Mesodermal cell (in vitro differentiated cells): ENCODE results near the gene STAT2. TPM values are rescaled to one million over a fixed set of nuclear protein-coding genes. Genes with fewer than 3 reads are reported as not detected.
"Not testable (repeated sequence)": the region's sequence is repeated elsewhere in the genome, so short reads cannot be mapped to it uniquely, and the experiment has no call there.

Experiments
- H3K27ac ChIP-seq: 2 replicates; pipeline ENCODE4 v1.7.0; 2013; ENCODE audit warnings: mild to moderate bottlenecking, low read depth, low read length, moderate library complexity; ENCODE audit not compliant: severe bottlenecking
- H3K36me3 ChIP-seq: 2 replicates; pipeline ENCODE4 v1.7.1; 2013; ENCODE audit warnings: mild to moderate bottlenecking, low read length, moderate library complexity; ENCODE audit not compliant: control insufficient read depth, insufficient read depth
- H3K4me1 ChIP-seq: one replicate; pipeline ENCODE4 v1.7.1; 2013; ENCODE audit warnings: mild to moderate bottlenecking, low read length; ENCODE audit not compliant: insufficient read depth, control insufficient read depth, poor library complexity, severe bottlenecking
- H3K4me3 ChIP-seq: 2 replicates; pipeline ENCODE4 v1.7.0; 2013; ENCODE audit warnings: low read length, control low read depth, mild to moderate bottlenecking; ENCODE audit not compliant: insufficient read depth, poor library complexity, severe bottlenecking; ENCODE audit errors: extremely low read depth
- H3K9me3 ChIP-seq: 2 replicates; pipeline ENCODE4 v1.7.1; 2013; ENCODE audit warnings: mild to moderate bottlenecking, low read length, moderate library complexity; ENCODE audit not compliant: control insufficient read depth
- WGBS, 2 experiments: methylation state at CpG; one replicate each; pipeline ENCODE4 v1.1.5; 2013; ENCODE audit warnings: missing lambda C conversion rate in 2 of 2; ENCODE audit not compliant: insufficient coverage in 2 of 2; 5-methylcytosine and 5-hydroxymethylcytosine counted together
- polyA plus RNA-seq, 2 experiments: library from polyadenylated mRNA; stranded (reverse); fragments of 50-300 nt; gene quantifications; one replicate each; pipeline ENCODE4 v1.2.3, GENCODE V29; 2013

STAT2 gene
- 61.5 TPM for polyA plus RNA-seq (2013, experiment 1 of 2)
- 58.6 TPM for polyA plus RNA-seq (2013, experiment 2 of 2)

DNA sequence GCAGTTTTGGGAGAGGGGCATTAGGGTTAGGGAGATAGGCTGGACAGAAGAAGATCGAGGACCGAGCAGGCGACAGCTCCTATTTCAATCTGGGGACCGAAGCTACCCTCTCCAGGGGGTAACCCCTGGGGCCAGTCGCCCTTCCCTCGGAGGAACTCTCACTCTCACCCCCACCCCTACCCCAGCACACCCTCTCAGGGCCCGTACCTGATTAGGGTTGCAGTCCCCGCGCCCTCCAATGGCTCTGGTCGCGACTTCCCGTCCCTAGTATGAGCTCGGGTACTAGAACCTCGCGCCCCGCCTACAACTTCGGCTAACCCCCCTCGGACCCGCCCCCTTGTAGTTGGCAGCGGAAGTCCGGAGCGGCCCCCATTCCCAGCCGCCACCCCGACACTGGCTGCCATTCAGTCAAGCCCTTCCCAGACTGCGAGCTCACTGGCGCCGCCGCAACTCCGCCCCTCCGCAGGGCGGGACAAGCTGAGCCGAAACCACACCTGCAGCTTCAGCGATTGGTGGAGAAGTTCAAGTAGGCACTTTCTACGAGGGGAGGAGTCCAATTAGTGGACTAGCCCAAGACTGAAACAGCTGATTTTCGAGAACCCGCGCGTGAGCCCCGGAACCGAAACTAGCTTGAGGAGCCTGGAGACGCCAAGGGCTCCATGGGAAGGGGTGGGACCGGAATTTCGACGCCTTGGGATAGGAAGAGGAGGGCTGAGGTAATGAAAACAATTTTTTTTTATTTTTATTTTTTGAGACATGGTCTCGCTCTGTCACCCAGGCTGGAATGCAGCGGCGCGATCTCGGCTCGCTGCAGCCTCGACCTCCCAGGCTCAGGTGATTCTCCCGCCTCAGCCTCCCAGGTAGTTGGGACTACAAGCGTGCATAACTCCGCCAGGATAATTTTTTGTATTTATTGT is at the start of gene STAT2:
TSS of gene STAT2 (minus strand) at position 257 of the 917 bp plus-strand sequence. CDS start 3,536 bp downstream, outside the sequence.
- H3K36me3 ChIP-seq = peaks cover 14% of the 10 kb centered on the region
- H3K9me3 ChIP-seq = no peaks in the 10 kb centered on the region
- H3K4me3 ChIP-seq = peak within 1 kb of the TSS; percentile 69
- 0 to 1% methylated on average over 43 to 46 of the region's 54 CpGs for WGBS, 2 experiments
- peak within 1 kb of the TSS; percentile 65 for H3K27ac ChIP-seq
- H3K4me1 ChIP-seq = no peaks in the 10 kb centered on the region

- Histone ChIP-seq H3K36me3 (peaks cover 4% of the 10 kb centered on the region), H3K27ac (no peak overlapping the region), H3K4me3 (no peak overlapping the region), H3K4me1 (no peaks in the 10 kb centered on the region), H3K9me3 (no peaks in the 10 kb centered on the region)
- 88 to 89% methylated on average over 4 of the region's 5 CpGs for WGBS, 2 experiments
Observed at GRCh38 chr12:56408799-56409417, 49.0 kb upstream of the STAT2 start.

DNA sequence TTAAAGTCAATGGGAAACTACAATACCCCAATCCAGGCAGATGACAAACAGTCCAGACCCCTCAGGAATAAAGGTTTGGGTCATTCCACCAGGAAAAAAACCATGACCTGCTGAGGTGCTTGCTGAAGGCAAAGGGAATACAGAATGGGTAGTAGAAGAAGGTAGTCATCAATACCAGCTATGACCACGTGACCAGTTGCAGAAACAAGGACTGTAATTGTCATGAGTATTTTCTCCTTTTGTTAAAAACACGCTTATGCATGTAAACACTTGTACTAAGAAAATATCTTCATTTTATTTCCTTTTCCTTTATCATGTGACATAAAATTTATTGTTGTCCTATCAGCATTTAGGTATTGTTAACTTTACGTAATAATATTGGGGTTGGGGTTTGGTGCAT is 44.3 kb upstream of the STAT2 start:
- H3K4me1 ChIP-seq, H3K36me3 ChIP-seq, H3K27ac ChIP-seq, H3K9me3 ChIP-seq, H3K4me3 ChIP-seq: not testable (repeated sequence)
- WGBS, 2 experiments = 100% methylated on average over 1 of the region's 3 CpGs; no CpG with 5 or more reads in 1 of the 2 experiments

DNA sequence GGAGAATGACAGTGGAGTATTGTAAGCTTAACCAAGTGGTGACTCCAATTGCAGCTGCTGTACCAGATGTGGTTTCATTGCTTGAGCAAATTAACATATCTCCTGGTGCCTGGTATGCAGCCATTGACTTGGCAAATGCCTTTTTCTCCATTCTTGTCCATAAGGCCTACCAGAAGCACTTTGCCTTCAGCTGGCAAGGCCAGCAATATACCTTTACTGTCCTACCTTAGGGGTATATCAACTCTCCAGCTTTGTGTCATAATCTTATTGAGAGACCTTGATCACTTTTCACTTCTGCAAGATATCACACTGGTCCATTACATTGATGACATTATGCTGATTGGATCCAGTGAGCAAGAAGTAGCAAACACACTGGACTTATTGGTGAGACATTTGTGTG is 41.7 kb upstream of the STAT2 start:
- H3K4me1 ChIP-seq, H3K36me3 ChIP-seq, H3K4me3 ChIP-seq, H3K27ac ChIP-seq, H3K9me3 ChIP-seq: not testable (repeated sequence)

GRCh38 chr12:56401125-56401524 is 41.2 kb upstream of the STAT2 start:
- not testable (repeated sequence) for H3K27ac ChIP-seq, H3K4me1 ChIP-seq, H3K9me3 ChIP-seq, H3K4me3 ChIP-seq, H3K36me3 ChIP-seq
- 100% methylated on average over 1 of the region's 3 CpGs; no CpG with 5 or more reads in 1 of the 2 experiments for WGBS, 2 experiments

DNA sequence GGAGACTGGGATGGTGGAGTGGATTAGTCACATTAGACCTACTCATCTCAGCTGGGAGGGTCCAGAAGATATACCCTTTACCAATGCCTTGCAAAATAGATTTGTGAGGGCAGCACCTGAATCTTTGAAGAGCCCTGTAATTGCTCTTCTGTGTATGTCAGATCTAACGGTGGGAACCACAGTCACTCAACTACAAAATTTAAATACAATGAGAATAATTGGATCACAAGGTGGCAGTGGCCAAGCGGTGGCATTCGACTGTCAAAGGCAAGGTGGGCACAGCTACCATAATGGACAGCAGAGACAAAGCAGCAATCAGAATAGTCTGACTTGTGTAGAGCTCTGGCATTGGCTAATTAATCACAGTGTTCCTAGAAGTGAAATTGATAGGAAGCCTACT is 39.6 kb upstream of the STAT2 start:
- H3K4me1 ChIP-seq, H3K36me3 ChIP-seq, H3K27ac ChIP-seq, H3K4me3 ChIP-seq, H3K9me3 ChIP-seq: not testable (repeated sequence)
- no CpG with 5 or more reads among the region's 3 CpGs for WGBS, 2 experiments

DNA sequence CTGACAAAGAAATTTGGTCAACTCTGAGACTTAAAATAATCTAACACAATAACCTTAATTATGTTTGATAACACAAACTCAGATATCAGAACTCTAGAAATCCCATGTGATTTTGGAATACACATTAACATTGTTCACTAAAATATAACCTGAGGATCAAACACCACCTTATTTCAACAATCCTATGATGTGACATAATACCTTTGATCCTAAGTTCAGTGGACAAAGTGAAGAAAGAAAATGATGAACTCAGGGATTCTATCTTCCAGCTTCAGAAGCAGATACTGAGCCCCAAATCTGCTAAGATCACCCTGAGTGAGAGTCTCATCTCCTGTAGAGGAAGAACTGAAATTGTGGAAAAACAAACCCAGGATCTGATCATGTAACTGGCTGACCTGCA is 38.4 kb upstream of the STAT2 start:
- Histone ChIP-seq H3K4me3 (no peak overlapping the region), H3K4me1 (no peaks in the 10 kb centered on the region), H3K27ac (no peak overlapping the region), H3K9me3 (no peaks in the 10 kb centered on the region), H3K36me3 (no peaks in the 10 kb centered on the region)

GRCh38 chr12:56392331-56392730 is 32.4 kb upstream of the STAT2 start:
- Histone ChIP-seq H3K9me3 (no peaks in the 10 kb centered on the region), H3K27ac (no peak overlapping the region), H3K36me3 (no peaks in the 10 kb centered on the region), H3K4me1 (no peaks in the 10 kb centered on the region), H3K4me3 (no peak overlapping the region)
- 100% methylated on average over 1 of the region's 2 CpGs; no CpG with 5 or more reads in 1 of the 2 experiments for WGBS, 2 experiments

DNA sequence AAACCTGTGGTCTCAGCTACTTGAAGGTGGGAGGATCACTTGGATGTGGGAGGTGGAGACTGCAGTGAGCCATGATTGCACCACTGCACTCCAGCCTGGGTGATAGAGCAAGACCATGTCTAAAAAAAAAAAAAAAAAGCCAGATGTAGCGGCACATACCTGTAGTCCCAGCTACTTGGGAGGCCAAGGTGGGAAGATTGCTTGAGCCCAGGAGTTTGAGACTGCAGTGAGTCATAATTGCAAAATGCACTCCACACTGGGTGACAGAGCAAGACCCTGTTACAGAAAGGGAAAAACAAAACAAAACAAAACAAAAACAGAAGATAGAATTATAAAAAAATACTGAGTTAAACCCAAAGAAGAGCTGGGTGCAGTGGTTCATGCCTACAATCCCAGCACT is 31.8 kb upstream of the STAT2 start:
- H3K9me3 ChIP-seq = no peaks in the 10 kb centered on the region
- no peak overlapping the region for H3K27ac ChIP-seq
- no peaks in the 10 kb centered on the region for H3K36me3 ChIP-seq
- no CpG with 5 or more reads among the region's 1 CpG for WGBS, 2 experiments
- no peak overlapping the region for H3K4me3 ChIP-seq
- no peaks in the 10 kb centered on the region for H3K4me1 ChIP-seq

GRCh38 chr12:56389412-56389811 is 29.5 kb upstream of the STAT2 start:
- 85 to 92% methylated on average over 5 of the region's 5 CpGs for WGBS, 2 experiments
- Histone ChIP-seq H3K4me1 (no peaks in the 10 kb centered on the region), H3K4me3 (no peak overlapping the region), H3K9me3 (no peaks in the 10 kb centered on the region), H3K36me3 (no peaks in the 10 kb centered on the region), H3K27ac (no peak overlapping the region)

GRCh38 chr12:56387152-56387736 is 27.3 kb upstream of the STAT2 start:
- H3K4me3 ChIP-seq = no peak overlapping the region
- H3K4me1 ChIP-seq = no peaks in the 10 kb centered on the region
- no peaks in the 10 kb centered on the region for H3K9me3 ChIP-seq
- no peaks in the 10 kb centered on the region for H3K36me3 ChIP-seq
- no peak overlapping the region for H3K27ac ChIP-seq
- 37 to 83% methylated on average over 3 to 4 of the region's 7 CpGs for WGBS, 2 experiments
